SK-N-SH (cell line): ENCODE measurements around the gene ATP13A3.

Experiments used
- EZH2phosphoT487 ChIP-seq: fragments of 200-600 bp; sonication (generic); IDR thresholded peaks from 2 replicates; pipeline ENCODE4 v1.6.1; 2017; ENCODE audit warnings: low read depth, mixed run types, mild to moderate bottlenecking, antibody characterized with exemption, moderate library complexity, borderline replicate concordance
- FOXJ3 ChIP-seq: sonication (generic); formaldehyde crosslinking; IDR thresholded peaks from 2 replicates; pipeline ENCODE4 v1.5.1; 2020; ENCODE audit warnings: mild to moderate bottlenecking, missing genetic modification reagents
- POLR2AphosphoS5 ChIP-seq: IDR thresholded peaks from 2 replicates; pipeline ENCODE4 v1.6.1; 2012; ENCODE audit warnings: low read depth, low read length
- RAD21 ChIP-seq: IDR thresholded peaks from 2 replicates; pipeline ENCODE4 v1.6.1; 2012; ENCODE audit warnings: mild to moderate bottlenecking, low read length
- RXRA ChIP-seq: IDR thresholded peaks from 2 replicates; pipeline ENCODE4 v1.4.0; 2012; ENCODE audit warnings: low read depth, mild to moderate bottlenecking, borderline replicate concordance
- SMC3 ChIP-seq: IDR thresholded peaks from 2 replicates; pipeline ENCODE4 v1.6.1; 2012; ENCODE audit warnings: low read depth, low read length, improper control_type of control experiment
- USF2 ChIP-seq: fragments of 150-350 bp; IDR thresholded peaks from 2 replicates; pipeline ENCODE4 v1.6.1; 2017; ENCODE audit warnings: antibody characterized with exemption, low read length, low read depth, borderline replicate concordance
- TF ChIP-seq, protein P1 (sequence below): IDR thresholded peaks from 2 replicates; pipeline ENCODE4; 2012
- TF ChIP-seq, protein P2 (sequence below): fragments of 200-600 bp; sonication (generic); IDR thresholded peaks from 2 replicates; pipeline ENCODE4 v1.6.1; 2017; ENCODE audit warnings: antibody characterized with exemption, mild to moderate bottlenecking, moderate library complexity

- no peak for TF ChIP-seq POLR2AphosphoS5
- TF ChIP-seq, protein P1, sequence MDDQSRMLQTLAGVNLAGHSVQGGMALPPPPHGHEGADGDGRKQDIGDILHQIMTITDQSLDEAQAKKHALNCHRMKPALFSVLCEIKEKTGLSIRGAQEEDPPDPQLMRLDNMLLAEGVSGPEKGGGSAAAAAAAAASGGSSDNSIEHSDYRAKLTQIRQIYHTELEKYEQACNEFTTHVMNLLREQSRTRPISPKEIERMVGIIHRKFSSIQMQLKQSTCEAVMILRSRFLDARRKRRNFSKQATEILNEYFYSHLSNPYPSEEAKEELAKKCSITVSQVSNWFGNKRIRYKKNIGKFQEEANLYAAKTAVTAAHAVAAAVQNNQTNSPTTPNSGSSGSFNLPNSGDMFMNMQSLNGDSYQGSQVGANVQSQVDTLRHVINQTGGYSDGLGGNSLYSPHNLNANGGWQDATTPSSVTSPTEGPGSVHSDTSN: no peak
- no peak for TF ChIP-seq EZH2phosphoT487
- TF ChIP-seq, protein P2, sequence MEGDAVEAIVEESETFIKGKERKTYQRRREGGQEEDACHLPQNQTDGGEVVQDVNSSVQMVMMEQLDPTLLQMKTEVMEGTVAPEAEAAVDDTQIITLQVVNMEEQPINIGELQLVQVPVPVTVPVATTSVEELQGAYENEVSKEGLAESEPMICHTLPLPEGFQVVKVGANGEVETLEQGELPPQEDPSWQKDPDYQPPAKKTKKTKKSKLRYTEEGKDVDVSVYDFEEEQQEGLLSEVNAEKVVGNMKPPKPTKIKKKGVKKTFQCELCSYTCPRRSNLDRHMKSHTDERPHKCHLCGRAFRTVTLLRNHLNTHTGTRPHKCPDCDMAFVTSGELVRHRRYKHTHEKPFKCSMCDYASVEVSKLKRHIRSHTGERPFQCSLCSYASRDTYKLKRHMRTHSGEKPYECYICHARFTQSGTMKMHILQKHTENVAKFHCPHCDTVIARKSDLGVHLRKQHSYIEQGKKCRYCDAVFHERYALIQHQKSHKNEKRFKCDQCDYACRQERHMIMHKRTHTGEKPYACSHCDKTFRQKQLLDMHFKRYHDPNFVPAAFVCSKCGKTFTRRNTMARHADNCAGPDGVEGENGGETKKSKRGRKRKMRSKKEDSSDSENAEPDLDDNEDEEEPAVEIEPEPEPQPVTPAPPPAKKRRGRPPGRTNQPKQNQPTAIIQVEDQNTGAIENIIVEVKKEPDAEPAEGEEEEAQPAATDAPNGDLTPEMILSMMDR: no peak
- TF ChIP-seq FOXJ3 (CRISPR knock-in tag): no peak
- TF ChIP-seq RAD21: no peak
- no peak for TF ChIP-seq RXRA
- no peak for TF ChIP-seq SMC3
- no peak for TF ChIP-seq USF2
Measured at GRCh38 chr3:194422188-194422587, 64.6 kb downstream of the ATP13A3 start.
